Parathyroid adenoma (tissue), 2 donors: ENCODE data around the gene ZMIZ1.

Source experiments
- H2AFZ ChIP-seq: fragments of 300-600 bp; sonication (generic); one replicate; pipeline ENCODE4 v1.7.0; 2017; ENCODE audit warnings: antibody characterized with exemption, mild to moderate bottlenecking
- H3K27ac ChIP-seq: fragments of 300-600 bp; sonication (generic); one replicate; pipeline ENCODE4 v1.7.0; 2017
- H3K27me3 ChIP-seq: fragments of 300-600 bp; sonication (generic); one replicate; pipeline ENCODE4 v1.7.0; 2017; ENCODE audit warnings: low read length; ENCODE audit not compliant: control insufficient read depth, insufficient read depth
- H3K36me3 ChIP-seq: fragments of 300-600 bp; sonication (generic); one replicate; pipeline ENCODE4 v1.7.0; 2017; ENCODE audit warnings: low read length; ENCODE audit not compliant: control insufficient read depth, insufficient read depth
- H3K4me1 ChIP-seq: fragments of 300-600 bp; sonication (generic); one replicate; pipeline ENCODE4 v1.7.0; 2017; ENCODE audit warnings: control low read depth
- H3K4me2 ChIP-seq: fragments of 300-600 bp; sonication (generic); one replicate; pipeline ENCODE4 v1.7.0; 2017; ENCODE audit warnings: low read length
- H3K4me3 ChIP-seq: fragments of 300-600 bp; sonication (generic); one replicate; pipeline ENCODE4 v1.7.0; 2017; ENCODE audit warnings: low read depth, low read length
- H3K79me2 ChIP-seq: fragments of 300-600 bp; sonication (generic); one replicate; pipeline ENCODE4 v1.7.0; 2017; ENCODE audit warnings: control low read depth
- H3K9ac ChIP-seq: fragments of 300-600 bp; sonication (generic); one replicate; pipeline ENCODE4 v1.7.0; 2017; ENCODE audit warnings: mild to moderate bottlenecking
- H3K9me3 ChIP-seq: fragments of 300-600 bp; sonication (generic); one replicate; pipeline ENCODE4 v1.7.0; 2017; ENCODE audit warnings: low read length; ENCODE audit not compliant: control insufficient read depth
- CTCF ChIP-seq: fragments of 300-600 bp; sonication (generic); IDR thresholded peaks from one replicate; pipeline ENCODE4 v1.7.0; 2017; ENCODE audit warnings: antibody characterized with exemption, mild to moderate bottlenecking
- donor health status: primary hyperparathyroidism.

Gene ZMIZ1

GRCh38 chr10:79068562-79069324 lies at the start of gene ZMIZ1:
ZMIZ1 (plus strand) TSS chr10:79068966; CDS start chr10:79201633, 132,667 bp downstream.
- Histone ChIP-seq H3K36me3 (no peaks in the 10 kb centered on the region), H2AFZ (peak within 1 kb of the TSS; percentile 81), H3K4me1 (peaks cover 21% of the 10 kb centered on the region), H3K4me2 (peak within 1 kb of the TSS; percentile 68), H3K79me2 (peaks cover 16% of the 10 kb centered on the region), H3K9me3 (no peaks in the 10 kb centered on the region), H3K9ac (no peak within 1 kb of the TSS), H3K27me3 (no peaks in the 10 kb centered on the region), H3K4me3 (peak within 1 kb of the TSS; percentile 72), H3K27ac (peak within 1 kb of the TSS; percentile 79)
- TF ChIP-seq CTCF, result no peak

- H3K4me3 ChIP-seq, result no peak overlapping the region
- no peak overlapping the region for H2AFZ ChIP-seq
- no peak for TF ChIP-seq CTCF
- H3K4me2 ChIP-seq, result no peak overlapping the region
- no peak overlapping the region for H3K27ac ChIP-seq
- peaks cover 3% of the 10 kb centered on the region for H3K4me1 ChIP-seq
- no peak overlapping the region for H3K9ac ChIP-seq
- H3K79me2 ChIP-seq, result no peaks in the 10 kb centered on the region
- H3K27me3 ChIP-seq, result no peaks in the 10 kb centered on the region
- no peaks in the 10 kb centered on the region for H3K36me3 ChIP-seq
- no peaks in the 10 kb centered on the region for H3K9me3 ChIP-seq
Observed at GRCh38 chr10:79019441-79020014, 49.2 kb upstream of the ZMIZ1 start.

- H3K27ac ChIP-seq, result no peak overlapping the region
- no peak overlapping the region for H2AFZ ChIP-seq
- H3K27me3 ChIP-seq, result no peaks in the 10 kb centered on the region
- no peak overlapping the region for H3K4me3 ChIP-seq
- no peaks in the 10 kb centered on the region for H3K79me2 ChIP-seq
- no peaks in the 10 kb centered on the region for H3K36me3 ChIP-seq
- H3K9me3 ChIP-seq, result no peaks in the 10 kb centered on the region
- no peak for TF ChIP-seq CTCF
- no peak overlapping the region for H3K9ac ChIP-seq
- peaks cover 3% of the 10 kb centered on the region for H3K4me1 ChIP-seq
- H3K4me2 ChIP-seq, result no peak overlapping the region
Observed at GRCh38 chr10:79020015-79020491, 48.7 kb upstream of the ZMIZ1 start.

GRCh38 chr10:79020605-79021004 lies 48.2 kb upstream of the ZMIZ1 start:
- Histone ChIP-seq H3K36me3 (no peaks in the 10 kb centered on the region), H3K4me2 (no peak overlapping the region), H3K4me3 (no peak overlapping the region), H3K27ac (no peak overlapping the region), H3K27me3 (no peaks in the 10 kb centered on the region), H3K4me1 (peaks cover 3% of the 10 kb centered on the region), H3K79me2 (no peaks in the 10 kb centered on the region), H2AFZ (no peak overlapping the region), H3K9ac (no peak overlapping the region), H3K9me3 (no peaks in the 10 kb centered on the region)
- TF ChIP-seq CTCF, result no peak
